HUDEP-2 (cell line): ENCODE measurements around the gene EXOSC5.
"Not testable (repeated sequence)": the region's sequence is repeated elsewhere in the genome, so short reads cannot be mapped to it uniquely, and the experiment has no call there.

Source experiments
- DNase-seq, 76 experiments: peaks; one replicate each; lab custom pipeline; 2025; ENCODE audit not compliant: unreplicated experiment in 76 of 76; lab: John Stamatoyannopoulos, UW

EXOSC5 gene

DNA sequence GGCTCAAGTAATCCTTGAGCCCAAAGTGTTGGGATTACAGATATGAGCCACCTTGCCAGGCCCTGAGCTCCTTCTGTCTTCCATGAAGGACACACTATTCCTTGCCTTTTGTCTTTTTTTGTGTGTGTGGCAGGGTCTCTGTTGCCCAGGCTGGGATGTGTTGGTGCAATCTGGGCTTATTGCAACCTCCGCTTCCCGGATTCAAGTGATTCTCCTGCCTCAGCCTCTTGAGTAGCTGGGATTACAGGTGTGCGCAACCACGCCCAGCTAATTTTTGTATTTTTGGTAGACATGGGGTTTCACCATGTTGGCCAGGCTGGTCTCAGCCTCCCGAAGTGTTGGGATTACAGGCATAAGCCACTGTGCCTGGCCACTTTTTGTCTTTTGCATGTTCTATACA, 11.7 kb upstream of the EXOSC5 start:
- DNase-seq: not testable (repeated sequence)

DNA sequence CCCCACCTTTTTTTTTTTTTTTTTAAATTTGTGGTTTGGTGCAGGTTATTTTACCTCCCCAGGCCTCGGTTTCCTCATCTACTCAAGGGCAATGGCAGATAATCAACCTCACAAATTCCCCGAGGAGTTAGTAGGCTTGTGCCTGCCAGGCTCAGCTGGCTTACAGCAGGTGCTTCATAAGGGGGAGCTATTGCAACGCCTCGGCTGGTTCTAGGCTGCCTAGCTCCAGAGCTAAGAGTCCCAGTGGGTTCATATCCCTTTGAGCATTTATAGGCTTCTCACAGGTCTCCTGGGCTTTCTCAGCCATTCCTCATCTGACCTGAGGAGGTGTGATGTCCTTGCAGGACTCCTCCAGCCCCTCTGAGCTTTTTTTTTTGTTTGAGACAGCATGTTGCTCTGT, 11.1 kb upstream of the EXOSC5 start:
- DNase-seq: peak in 1 of 76 experiments; percentile 11

DNA sequence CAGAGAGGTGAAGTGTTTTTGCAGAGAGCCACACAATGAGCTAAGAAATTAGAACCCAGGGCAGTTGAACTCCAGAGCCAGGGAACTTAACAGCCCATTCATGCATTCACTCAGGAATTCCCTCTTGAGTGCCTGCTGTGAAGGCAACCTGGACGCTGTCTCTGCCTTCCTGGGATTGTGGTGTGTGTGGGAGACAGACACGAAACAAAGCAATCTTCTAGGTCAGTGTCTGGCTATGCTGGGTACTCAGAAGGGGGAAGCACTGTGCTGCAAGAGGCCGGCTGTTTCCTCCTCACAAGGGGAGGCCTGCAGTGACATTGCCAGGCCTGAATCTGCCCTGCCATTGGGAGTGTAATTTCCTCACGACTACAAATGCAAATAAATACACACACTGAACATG, 10.1 kb upstream of the EXOSC5 start:
- DNase-seq: no peak

DNA sequence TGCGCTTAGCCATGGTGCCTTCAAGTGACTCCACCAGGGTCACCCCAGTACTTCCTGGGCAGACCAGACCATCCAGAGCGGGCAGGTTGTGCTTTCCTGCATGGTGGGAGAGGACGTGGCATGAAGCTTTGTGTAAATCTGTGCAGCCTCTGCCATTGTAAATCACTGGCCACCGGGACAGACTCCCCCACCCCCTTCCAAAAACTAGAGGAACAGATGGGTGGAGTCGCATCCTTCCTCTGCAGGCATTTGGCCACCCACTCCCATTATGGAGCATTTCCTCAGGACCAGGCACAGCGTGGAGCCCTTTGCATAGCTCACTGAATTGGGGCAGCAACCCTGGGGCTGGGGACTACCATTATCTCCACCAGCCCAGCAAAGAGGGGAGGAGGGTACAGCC, 8.6 kb upstream of the EXOSC5 start:
- DNase-seq: no peak

DNA sequence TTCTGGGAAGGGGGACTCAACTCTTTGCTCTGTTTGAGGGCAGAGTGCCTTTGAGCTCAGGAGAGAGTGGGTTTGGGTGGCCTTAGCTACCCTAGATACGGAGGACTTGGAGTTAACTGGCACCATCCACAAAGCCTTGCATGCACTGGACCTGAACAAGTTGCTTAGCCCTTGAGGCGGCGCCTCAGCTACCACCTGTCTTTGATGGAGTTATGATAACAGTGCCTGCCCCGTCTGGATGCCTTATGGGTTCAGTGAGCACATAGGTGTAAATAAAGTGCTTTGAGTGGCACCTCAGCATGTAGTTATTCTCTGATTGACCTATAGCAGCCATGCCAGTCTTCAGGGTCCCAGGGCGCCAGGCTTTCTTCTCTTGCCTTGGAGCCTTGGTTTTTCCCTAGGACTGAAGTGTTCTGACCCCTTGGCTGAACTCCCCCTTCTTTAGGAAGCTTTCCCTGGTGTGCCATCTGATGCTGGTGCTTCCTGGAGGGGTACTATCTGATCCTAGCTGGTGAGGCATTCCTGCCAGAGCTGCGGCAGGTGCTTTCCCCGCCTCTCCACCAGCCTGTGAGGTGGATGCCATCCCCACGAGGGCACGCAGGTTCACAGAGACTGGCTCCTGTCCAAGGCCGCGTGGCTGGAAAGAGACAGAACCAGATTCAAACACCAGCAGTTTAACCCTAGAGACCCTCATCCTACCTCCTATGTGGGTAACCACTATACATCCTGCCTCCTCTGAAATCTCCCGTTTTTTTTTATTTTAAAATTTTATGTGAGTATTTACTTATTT, 6.2 kb upstream of the EXOSC5 start:
- DNase-seq: no peak

DNA sequence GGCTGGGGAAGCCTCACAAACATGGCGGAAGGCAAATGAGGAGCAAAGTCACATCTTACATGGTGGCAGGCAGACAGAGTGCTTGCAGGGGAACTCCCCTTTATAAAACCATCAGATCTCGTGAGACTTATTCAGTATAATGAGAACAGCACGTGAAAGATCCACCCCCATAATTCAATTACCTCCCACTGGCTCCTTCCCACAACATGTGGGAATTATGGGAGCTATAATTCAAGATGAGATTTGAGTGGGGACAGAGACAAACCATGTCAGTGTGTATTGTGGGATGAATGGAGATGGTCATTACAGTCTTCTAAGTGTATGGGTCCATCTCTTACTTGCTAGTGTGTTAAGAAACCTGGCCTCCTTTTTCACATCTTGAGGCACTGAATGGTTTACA, 4.9 kb upstream of the EXOSC5 start:
- no peak for DNase-seq

DNA sequence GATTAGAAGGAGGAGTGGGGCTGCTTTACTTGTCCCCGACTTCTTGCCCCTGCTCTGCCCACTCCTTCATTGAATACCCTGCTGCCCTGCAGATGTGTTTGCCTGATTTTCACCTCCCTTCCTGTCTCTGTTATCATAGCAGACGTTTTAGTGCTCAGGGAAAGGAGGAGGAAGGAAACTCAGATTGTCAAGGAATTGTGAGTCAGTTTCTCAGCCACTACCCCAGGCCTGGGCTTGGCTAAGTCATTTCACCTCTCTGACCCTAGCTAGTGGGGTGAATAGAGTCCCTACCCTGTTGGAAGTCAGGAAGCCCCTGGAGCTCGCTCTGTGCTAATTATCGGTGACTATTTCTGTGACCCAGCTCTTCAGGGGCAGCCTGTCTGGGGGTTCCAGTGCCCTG, 4.3 kb upstream of the EXOSC5 start:
- no peak for DNase-seq

DNA sequence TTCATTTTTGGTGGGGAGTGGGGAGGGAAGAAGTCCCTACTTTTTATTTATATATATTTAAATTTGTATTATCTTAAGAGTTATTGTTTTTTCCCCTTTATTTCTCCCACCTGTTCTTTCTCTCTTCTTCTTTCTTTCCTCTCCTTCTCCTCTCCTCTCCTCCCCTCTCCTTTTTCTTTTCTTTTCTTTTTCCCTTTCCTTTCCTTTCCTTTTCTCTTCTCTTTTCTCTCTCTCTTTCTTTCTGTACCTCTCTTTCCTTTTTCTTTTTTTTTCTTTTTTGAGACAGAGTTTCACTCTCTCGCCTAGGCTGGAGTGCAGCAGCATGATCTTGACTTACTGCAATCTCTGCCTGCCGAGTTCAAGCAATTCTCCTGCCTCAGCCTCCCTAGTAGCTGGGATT, 2.4 kb upstream of the EXOSC5 start:
- no peak for DNase-seq

DNA sequence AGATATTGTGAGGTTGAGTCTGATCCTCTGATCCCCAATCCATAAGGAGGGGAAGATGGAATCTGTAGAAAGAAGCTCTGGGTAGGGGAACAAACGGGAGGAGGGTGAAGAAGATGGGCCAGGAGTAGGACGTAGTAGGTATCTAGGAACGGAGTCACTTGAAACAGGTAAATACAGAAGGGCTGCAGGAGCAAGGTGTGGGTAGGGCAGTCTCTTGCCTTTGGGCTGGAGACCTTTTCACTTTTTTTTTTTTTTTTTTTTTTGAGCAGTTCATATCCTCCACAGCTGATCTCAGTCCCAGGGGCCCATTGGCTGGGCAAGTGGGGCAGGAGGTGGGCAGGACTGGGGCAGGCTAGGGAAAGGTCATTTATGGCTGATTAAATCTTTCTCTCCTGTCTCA, 1.9 kb upstream of the EXOSC5 start:
- DNase-seq: no peak

DNA sequence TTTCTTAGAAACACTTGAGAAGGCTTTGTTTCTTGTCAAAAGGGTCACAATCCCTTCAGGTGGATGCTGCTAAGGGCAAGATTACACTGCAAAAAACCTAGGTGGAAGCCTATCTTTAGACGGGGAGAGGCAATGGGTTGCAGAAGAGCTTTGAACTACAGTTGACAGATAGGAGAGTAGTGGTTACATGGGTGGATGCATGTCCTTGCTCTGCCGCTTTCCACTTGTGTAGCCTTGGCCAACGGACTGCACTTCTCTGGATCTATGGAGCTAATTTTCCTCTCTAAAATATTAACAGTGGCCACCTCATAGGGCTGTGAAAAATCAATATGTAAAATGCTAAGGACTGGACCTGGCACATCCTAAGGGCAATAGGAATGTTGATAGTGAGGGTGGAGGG, 1.4 kb upstream of the EXOSC5 start:
- DNase-seq: peak in 14 of 76 experiments; percentile 6 to 43 (median 18)

DNA sequence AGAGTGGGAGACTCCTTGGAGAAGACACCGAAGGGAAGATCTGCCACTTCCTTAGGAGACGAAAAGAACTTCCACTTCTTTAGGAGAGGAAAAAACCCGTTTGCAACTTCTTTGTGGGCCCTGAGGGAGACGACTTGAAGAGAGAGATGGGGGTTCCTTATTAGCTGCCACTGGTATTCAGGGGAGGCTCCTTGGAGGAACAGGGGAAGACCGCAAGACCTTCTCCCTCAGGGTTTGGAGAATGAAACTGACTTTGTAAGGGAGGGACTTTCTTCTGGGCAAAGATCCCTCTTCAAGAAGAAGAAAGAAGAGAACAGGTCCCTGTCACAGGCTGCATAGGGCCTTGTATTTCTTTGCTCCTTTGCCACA, 875 bp upstream of the EXOSC5 start:
- peak in 2 of 76 experiments; percentile 36 to 41 for DNase-seq

DNA sequence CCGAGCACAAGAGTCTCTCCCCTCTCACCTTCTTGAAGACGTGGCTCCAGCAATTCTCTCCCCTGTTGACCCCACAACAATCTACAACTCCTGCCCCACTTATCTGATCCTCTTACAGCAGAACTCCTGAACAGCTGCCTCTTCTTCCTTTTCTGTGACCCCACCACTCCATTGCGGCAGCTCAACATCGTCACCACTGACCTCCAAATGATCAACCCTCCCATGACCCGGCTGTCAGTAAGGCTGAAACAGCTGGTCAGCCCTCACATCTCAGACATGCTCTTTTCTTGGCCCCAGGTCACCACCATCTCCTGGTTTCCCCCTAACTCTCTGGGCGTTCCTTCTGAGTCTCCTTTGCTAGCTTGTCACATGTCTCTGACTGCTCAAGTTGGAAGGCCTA, 1.8 kb downstream of the EXOSC5 start:
- no peak for DNase-seq

DNA sequence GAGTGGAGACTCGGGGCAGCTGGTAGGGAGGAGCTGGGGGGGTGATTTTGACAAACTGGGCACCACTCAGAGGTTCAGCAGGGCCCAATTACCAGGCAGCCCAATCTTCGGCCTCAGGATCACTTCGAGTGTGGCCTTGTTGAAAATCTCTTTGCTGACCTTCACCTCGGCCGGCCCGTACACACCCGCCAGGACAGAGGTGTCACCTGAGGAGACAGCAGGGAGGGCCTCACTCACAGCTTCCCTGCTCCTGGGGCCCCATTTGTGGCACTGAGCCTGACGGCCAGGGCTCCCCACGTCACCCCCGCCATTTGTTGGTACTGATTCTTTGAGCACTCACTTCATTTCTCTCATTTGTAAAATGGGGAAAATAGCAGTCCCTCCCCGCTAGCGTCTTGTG, 4.4 kb downstream of the EXOSC5 start:
- DNase-seq: no peak

DNA sequence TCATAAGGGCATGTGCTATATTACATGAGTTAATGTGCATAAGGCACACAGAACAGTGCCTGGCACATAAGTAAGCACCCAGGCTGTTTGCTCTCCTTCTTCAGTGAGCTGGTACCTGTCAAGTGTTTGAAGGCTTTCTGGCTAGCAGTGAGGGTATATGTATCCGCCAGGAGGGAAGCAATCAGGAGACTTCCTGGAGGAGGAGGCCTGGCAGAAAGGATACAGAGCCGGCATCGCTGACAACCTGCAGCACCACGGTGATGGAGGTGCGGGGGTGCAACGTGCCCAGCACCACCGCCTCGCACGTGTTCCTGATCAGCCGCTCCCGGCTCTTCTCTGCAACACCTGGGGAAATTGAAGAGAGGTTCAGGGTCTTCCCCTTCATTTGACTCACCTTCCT, 5.5 kb downstream of the EXOSC5 start:
- no peak for DNase-seq

DNA sequence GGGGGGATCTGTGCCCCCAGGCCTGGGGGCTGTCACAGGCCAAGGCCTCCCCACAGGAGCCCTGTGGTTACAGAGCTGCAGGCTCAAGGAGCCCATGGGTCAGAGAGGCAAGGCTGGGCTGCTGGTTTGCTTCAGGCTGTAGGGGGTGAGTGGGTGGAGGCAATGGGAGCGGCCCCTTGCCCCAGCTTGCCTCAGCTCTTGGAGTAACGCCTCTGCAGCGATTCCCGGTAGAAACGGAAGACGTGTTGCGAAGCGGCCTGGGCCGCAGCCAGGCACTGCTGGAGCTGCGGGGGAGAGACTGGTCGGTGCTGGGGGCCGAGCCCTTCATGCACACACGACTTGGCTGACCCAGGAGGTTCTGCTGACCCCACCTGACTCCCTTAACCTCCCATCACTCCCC, 10.7 kb downstream of the EXOSC5 start:
- no peak for DNase-seq

DNA sequence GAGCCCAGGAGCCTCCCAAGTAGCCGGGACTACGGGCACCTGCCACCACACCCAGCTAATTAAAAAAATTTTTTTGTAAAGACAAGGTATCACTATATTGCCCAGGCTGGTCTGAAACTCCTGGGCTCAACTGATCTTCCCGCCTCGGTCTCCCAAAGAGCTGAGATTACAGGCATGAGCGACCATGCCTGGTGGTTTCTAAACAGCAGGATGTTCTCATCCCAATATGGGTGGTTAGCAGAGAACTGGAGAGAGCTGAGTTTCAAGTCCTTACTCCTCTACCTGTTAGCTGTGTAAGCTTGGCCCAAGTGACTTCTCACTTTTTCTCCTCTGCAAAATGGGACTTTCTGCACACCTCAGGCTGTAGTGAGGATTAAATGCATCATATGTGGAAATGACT, 12.8 kb downstream of the EXOSC5 start:
- no peak for DNase-seq

DNA sequence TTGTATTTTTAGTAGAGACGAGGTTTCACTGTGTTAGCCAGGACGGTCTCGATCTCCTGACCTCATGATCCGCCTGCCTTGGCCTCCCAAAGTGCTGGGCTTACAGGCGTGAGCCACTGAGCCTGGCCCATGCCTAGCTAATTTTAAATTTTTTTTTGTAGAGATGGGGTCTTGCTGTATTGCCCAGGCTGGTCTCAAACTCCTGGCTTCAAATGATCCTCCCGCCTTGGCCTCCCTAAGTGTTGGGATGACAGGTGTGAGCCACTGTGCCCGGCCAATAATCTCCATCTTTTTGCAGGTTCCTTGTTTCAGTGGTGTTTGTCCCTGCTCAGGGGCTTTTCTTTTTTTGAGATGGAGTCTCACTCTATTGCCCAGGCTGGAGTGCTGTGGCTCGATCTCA, 15.6 kb downstream of the EXOSC5 start:
- not testable (repeated sequence) for DNase-seq

DNA sequence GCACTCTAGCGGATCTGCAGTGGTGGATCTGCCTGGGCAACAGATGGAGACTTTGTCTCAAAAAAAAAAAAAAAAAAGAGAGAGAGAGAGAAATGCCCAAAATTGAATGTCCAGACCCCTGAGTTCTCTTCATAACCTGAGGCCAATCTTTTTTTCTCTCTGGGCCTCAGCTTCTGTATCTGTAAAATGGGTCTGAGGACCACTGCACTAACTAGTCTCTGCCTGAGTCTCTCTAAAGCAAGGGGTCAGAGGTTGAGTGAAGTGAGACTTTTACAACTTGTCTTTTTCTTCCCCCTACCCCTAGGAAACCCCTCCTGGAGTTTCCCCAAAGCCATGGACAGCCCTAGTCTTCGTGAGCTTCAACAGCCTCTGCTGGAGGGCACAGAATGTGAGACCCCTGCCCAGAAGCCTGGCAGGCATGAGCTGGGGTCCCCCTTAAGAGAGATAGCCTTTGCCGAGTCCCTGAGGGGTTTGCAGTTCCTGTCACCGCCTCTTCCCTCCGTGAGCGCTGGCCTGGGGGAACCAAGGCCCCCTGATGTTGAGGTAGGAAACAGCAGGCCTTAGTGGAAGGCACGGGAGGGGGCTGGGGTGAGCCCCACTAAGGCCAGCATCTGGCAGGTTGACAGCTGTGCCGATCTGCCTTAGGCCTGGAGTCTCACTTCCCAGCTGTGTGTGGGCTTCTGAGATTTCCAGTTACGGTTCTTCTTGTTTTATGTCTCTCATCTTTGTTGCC, 19.0 kb downstream of the EXOSC5 start:
- DNase-seq: no peak

DNA sequence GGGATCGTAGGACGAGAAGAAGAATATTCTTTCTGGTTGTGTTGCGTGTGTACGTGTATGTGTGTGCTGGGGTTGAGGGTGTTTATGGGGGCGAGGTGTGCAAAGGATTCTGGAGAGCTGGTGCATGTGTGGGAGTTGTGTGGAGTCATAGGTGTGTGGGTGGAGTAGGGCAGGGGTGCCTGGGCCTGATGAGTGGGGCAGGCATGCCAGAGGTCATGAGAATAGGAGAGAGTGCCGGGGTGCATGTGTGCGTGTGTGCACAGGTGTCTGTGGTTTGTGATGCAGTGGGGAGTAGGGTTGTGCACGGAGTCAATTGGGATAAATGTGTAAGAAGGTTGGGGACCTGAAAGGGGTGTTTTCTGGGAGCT, 20.2 kb downstream of the EXOSC5 start:
- no peak for DNase-seq

DNA sequence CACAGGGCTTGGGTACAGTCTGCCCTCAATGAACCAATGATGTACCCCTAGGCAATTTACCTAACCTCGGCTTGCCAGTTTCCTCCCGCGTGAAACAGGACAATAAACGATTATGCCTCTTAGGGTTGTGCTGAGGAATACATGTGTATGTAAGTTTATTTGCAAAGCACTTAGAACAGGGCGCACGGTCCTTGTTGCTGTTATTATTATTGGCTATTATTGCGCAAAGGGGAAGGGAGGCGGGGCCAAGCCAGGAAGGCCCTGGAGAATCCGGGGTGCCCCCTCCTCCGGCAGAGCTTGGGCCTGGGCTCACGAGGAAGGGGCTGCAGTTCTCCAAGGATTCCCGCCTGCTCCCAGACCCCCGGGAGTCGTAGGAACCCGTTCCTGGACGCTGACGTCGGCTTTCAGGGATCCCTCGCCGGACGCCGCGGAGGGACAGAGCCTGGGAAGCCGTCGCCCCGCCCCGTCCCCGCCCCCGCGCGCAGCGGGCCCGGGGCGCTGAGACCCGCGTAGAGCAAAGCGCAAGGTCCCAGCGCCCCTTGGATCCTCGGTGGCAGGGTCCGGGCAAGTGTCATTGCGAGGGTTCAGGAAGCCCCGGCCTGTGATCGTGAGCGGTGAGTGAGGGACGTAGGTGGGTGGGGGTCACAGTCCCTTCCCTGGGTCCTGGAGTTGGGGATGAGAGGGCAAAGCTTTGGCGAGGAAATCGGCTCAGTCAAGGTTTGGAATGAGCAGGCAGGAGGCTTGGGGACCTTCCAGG, 20.7 kb downstream of the EXOSC5 start, which contains the start of gene TMEM91:
Gene TMEM91, plus strand, starts transcription at position 293 of the 757 bp plus-strand sequence. CDS start 1,777 bp downstream, outside the sequence.
- DNase-seq: no peak

DNA sequence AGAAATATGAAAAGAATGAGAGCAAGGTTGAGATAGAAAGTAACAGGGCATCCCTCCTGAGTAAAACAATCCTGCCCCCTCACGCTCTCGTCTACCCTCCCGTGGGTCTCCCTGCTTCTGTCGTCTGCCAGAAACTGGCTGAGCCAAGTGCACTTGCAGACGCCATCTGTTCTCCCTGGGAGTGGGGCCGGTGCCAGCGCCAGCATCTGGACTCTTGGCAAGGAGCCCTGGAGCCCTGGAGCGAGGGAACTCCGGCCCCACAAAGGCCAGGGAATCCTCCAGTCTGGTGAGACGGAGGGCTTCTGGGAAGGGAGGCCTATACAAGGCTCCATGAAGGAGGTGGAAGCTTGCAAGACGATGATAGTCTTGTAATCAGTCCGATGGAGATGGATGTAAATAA, 23.2 kb downstream of the EXOSC5 start:
- no peak for DNase-seq

DNA sequence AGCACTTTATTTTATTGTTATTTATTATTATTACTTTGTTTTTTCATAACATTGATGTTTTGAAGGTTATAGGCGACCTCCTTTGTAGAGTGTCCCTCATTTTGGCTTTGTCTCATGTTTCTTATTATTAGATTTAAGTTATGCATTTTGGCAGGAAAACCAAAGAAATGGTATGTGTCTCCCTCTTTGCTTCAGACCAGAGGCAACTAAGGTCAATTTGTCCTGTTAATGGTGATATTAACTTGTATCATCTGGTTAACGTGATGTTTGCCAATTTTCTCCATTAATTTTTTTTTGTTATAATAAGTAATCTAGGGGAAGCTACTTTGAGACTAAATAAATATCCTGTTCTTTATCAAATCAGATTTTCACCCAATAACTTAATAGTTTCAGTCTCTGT, 24.7 kb downstream of the EXOSC5 start:
- no peak for DNase-seq
